Ovary (tissue), 3 donors: ENCODE results near the gene CPA1.

Experiments used
- EP300 ChIP-seq: sonication (generic); formaldehyde crosslinking; IDR thresholded peaks from one replicate; pipeline ENCODE4 v1.6.1; 2017; ENCODE audit warnings: antibody characterized with exemption
- POLR2A ChIP-seq: fragments of 450-650 bp; IDR thresholded peaks from one replicate; pipeline ENCODE4 v1.6.1; 2017; ENCODE audit warnings: antibody characterized with exemption, mild to moderate bottlenecking, moderate library complexity
- TF ChIP-seq, protein P1 (sequence below), 3 donors: fragments of 450-650 bp in 2 of 3; fragments of 200-600 bp in 1 of 3; IDR thresholded peaks; one replicate each; pipeline versions ENCODE4 v1.5.1 to v1.8.0; 2016 to 2022; ENCODE audit warnings: antibody characterized with exemption in 3 of 3, mild to moderate bottlenecking in 1 of 3
- donor health status: DM: no; HTN: no; CAD: no.

DNA sequence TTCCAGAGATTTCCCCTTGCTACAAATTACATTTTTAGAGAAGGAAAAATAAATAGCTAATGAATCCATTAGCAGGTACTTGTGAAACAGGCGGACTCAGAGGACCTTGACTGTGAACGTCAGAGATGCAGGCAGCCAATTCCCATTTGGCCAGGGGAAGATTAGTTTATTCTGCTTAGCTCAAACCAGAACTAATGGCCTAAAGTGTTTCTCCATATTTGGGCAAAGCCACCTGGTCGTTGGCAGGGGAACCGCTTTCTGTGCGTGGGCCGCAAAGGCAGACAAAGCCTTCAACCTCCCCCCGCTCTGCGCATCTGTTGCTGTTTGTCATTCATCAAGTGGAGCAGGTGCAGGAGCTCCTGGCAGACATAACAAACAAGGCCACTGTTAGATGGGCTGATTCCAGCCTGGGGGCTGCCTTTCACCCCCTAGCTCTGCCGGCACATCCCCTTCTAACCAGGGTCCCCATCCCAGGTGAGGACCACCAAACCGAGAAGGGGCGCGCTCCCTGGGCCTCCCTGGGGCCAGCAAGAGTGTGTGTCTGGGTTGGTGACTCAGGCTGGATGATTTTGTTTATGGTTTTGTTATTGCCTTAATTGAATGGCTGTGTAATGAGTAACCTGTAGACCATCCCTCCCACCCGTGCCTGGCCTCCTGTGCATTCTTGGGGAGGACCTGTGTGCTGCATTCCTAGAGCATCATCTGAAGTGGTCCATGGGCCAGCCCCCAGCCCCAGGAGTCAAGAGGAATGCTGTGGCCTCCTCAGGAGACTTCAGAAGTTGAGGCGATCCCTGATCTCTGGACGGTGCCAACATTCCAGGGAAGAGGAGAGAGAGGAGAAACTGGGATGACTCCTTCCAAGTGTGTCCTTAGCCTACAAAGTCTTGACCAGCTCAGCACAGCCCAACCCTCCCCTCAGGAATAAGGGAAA lies 14.5 kb upstream of the CPA1 start:
- TF ChIP-seq, protein P1, sequence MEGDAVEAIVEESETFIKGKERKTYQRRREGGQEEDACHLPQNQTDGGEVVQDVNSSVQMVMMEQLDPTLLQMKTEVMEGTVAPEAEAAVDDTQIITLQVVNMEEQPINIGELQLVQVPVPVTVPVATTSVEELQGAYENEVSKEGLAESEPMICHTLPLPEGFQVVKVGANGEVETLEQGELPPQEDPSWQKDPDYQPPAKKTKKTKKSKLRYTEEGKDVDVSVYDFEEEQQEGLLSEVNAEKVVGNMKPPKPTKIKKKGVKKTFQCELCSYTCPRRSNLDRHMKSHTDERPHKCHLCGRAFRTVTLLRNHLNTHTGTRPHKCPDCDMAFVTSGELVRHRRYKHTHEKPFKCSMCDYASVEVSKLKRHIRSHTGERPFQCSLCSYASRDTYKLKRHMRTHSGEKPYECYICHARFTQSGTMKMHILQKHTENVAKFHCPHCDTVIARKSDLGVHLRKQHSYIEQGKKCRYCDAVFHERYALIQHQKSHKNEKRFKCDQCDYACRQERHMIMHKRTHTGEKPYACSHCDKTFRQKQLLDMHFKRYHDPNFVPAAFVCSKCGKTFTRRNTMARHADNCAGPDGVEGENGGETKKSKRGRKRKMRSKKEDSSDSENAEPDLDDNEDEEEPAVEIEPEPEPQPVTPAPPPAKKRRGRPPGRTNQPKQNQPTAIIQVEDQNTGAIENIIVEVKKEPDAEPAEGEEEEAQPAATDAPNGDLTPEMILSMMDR (IDR thresholded peaks at IDR 0.05) = no peak
- TF ChIP-seq POLR2A (no peak), EP300 (no peak)
